AG04450 (cell line): Measurements from ENCODE around the gene SIPA1L3. TPM values are rescaled to one million over a fixed set of nuclear protein-coding genes. Genes with fewer than 3 reads are reported as not detected.
"Not testable (repeated sequence)": the region's sequence is repeated elsewhere in the genome, so short reads cannot be mapped to it uniquely, and the experiment has no call there.

Source experiments
- CTCF ChIA-PET: fragments of 300-600, 350-600 bp; formaldehyde crosslinking; extraction: SDS; loops from one replicate; lab custom pipeline; 2022; ENCODE audit warnings: antibody characterized with exemption, inconsistent platforms; lab: Charles Lee
- POLR2A ChIA-PET: fragments of 350-600 bp; formaldehyde crosslinking; extraction: SDS; loops from one replicate; lab custom pipeline; 2021; ENCODE audit warnings: antibody characterized with exemption, inconsistent platforms; lab: Yijun Ruan, JAX
- DNase-seq: peaks from one replicate; pipeline ENCODE4 v3.0.0-alpha.2; 2011; ENCODE audit warnings: low read depth, low spot score
- H3K27ac ChIP-seq: one replicate; pipeline ENCODE4 v1.5.1; 2012; ENCODE audit warnings: low read depth, low read length, control low read depth
- H3K27me3 ChIP-seq: one replicate; pipeline ENCODE4 v1.6.0; 2012; ENCODE audit warnings: low read length; ENCODE audit not compliant: control insufficient read depth, insufficient read depth
- H3K4me3 ChIP-seq: 2 replicates; pipeline ENCODE4 v1.5.1; 2011; ENCODE audit warnings: mild to moderate bottlenecking, low read depth, low read length, control low read depth
- H3K9me3 ChIP-seq: 2 replicates; pipeline ENCODE4 v1.5.1; 2012; ENCODE audit warnings: low read length; ENCODE audit not compliant: control insufficient read depth, insufficient read depth
- CTCF ChIP-seq: IDR thresholded peaks from 2 replicates; pipeline ENCODE4 v1.5.1; 2011; ENCODE audit warnings: low read depth, low read length, control low read depth, inconsistent platforms
- polyA plus RNA-seq: library from polyadenylated mRNA; depleted of rRNA; stranded (reverse); fragments of >200 nt; gene quantifications from 2 replicates; pipeline ENCODE4 v1.2.3, GENCODE V29; 2011

The SIPA1L3 gene
- polyA plus RNA-seq, 1 experiment: 4.9 TPM

DNA sequence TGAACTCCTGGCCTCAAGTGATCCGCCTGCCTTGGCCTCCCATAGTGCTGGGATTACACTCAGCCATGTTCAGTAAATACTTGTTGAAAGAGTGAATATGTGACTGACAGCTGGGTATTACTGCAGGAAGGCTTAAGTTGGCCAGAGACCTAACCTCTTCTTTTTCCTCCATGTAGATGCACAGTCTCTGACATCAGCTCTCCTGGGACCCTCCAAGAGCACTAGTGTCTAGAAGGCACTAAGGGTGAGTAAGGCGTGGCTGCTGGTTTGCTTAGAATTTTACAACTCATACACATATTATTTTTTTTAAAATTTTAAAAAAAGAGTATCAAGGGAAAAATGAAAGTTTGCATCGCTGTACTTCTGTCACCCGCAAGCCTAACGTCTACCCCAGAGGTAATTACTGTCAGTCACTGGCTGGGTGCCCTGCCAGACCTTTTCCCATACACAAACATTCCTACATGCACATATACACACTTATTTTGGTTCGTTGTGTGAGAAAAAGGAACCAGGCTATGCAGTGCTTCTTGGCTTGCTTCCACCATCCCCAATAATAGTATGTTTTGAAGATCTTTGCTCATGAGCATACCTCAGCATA, 122.0 kb downstream of the SIPA1L3 start:
- Histone ChIP-seq H3K27ac (no peak overlapping the region), H3K27me3 (no peaks in the 10 kb centered on the region), H3K4me3 (no peak overlapping the region), H3K9me3 (peaks cover 4% of the 10 kb centered on the region)
- no peak for DNase-seq
- TF ChIP-seq CTCF: no peak
- ChIA-PET CTCF (no interaction called here), POLR2A (no interaction called here)

- H3K27ac ChIP-seq, H3K9me3 ChIP-seq, H3K27me3 ChIP-seq, POLR2A ChIA-PET, DNase-seq, H3K4me3 ChIP-seq: not testable (repeated sequence)
- CTCF ChIA-PET: interaction anchor here (1.6 kb wide), 1 partner anchor 127 kb away, joined by 4 read pairs; no protein-coding TSS in a partner anchor
Observed at GRCh38 chr19:38030001-38030400, 123.0 kb downstream of the SIPA1L3 start.

- Histone ChIP-seq H3K27ac (no peak overlapping the region), H3K9me3 (peaks cover 4% of the 10 kb centered on the region), H3K27me3 (no peaks in the 10 kb centered on the region), H3K4me3 (no peak overlapping the region)
- POLR2A ChIA-PET: no interaction called here
- CTCF ChIA-PET: interaction anchor here (1.6 kb wide), 1 partner anchor 128 kb away, joined by 4 read pairs; no protein-coding TSS in a partner anchor
- TF ChIP-seq CTCF: no peak
- no peak for DNase-seq
Observed at GRCh38 chr19:38030686-38031422, 123.8 kb downstream of the SIPA1L3 start.

DNA sequence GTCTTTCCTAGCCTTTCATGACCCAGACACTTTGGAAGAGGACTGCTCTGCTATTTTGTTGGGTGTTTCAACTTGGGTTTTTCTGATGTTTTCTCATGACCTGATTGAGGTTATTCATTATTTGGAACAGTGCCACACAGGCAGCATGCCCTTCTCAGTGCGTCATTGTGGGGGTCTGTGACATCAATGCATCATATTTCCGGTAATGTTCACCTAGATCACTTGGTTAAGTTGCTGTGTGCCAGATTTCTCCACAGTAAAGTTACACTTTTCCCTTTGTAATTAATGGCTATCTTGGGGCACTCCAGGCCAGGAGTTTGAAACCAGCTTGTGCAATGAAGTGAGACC, 124.4 kb downstream of the SIPA1L3 start:
- no peak overlapping the region for H3K27ac ChIP-seq
- no peaks in the 10 kb centered on the region for H3K27me3 ChIP-seq
- ChIA-PET POLR2A (no interaction called here), CTCF (interaction anchor here (0.6 kb wide), 1 partner anchor 1229 kb away, joined by 6 read pairs; no protein-coding TSS in a partner anchor)
- no peak for DNase-seq
- no peak for TF ChIP-seq CTCF
- H3K9me3 ChIP-seq: peaks cover 4% of the 10 kb centered on the region
- H3K4me3 ChIP-seq: no peak overlapping the region

DNA sequence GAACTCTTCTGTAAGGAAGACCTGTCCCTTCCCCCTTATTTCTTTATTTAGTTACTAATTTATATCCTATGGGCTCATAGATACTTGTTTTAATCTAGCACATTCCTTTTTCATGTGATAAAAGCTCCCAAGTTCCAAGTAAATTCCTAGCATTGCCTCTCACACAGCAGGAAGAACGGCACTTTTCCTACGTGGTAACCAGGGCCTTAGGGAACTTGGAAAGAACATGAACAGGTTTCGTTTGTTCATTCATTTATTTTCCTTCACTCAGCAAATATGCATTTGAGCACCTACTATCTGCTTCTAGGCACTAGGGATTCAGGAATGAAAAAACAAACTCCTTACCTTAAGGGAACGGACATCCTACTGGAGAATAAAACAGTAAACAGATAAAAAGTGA, 125.1 kb downstream of the SIPA1L3 start:
- TF ChIP-seq CTCF: no peak
- CTCF ChIA-PET: interaction anchor here (0.6 kb wide), 1 partner anchor 1229 kb away, joined by 6 read pairs; no protein-coding TSS in a partner anchor
- no peak for DNase-seq
- Histone ChIP-seq H3K9me3 (peaks cover 4% of the 10 kb centered on the region), H3K27me3 (no peaks in the 10 kb centered on the region), H3K4me3 (no peak overlapping the region), H3K27ac (no peak overlapping the region)
- POLR2A ChIA-PET: no interaction called here
